D721Med (cell line): ENCODE measurements around the gene ATP6V1G3.
"Not testable (repeated sequence)": the region's sequence is repeated elsewhere in the genome, so short reads cannot be mapped to it uniquely, and the experiment has no call there.

Experiments used
- DNase-seq: peaks from one replicate; pipeline ENCODE4 v3.0.0; 2011; ENCODE audit warnings: low spot score; ENCODE audit not compliant: insufficient read length
- FAIRE-seq: peaks from 2 replicates; lab custom pipeline; 2011; peaks lifted over from hg19 to GRCh38; lab: Jason Lieb, UNC
- CTCF ChIP-seq: IDR thresholded peaks from 2 replicates; pipeline ENCODE4 v1.5.1; 2012; ENCODE audit warnings: mild to moderate bottlenecking, control low read depth; ENCODE audit not compliant: insufficient read depth; ENCODE audit errors: missing control alignments

ATP6V1G3 gene, protein sequence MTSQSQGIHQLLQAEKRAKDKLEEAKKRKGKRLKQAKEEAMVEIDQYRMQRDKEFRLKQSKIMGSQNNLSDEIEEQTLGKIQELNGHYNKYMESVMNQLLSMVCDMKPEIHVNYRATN

DNA sequence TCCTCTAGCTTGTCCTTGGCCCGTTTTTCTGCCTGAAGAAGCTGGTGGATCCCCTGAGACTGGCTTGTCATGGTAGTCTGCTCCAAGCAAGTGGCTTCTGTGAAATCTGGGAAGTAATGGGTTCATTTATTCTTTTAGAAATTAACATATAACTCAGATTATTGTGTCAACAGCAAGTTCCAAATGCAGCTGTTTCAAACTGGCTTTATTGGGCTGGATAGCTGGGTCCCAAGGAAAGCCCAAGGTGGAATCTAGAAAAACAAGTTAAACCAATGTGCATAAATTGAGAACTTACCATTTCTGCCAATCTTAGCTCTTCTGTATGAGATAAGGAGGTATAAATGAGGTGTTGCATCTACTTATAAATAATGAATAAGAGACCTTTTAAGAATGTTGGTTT lies at the start of gene ATP6V1G3:
ATP6V1G3 (minus strand) TSS at position 101 of the 400 bp plus-strand sequence; CDS start at position 71, 30 bp downstream.
- no peak for TF ChIP-seq CTCF

GRCh38 chr1:198588845-198589244 lies 48.4 kb upstream of the ATP6V1G3 start:
- DNase-seq, result no peak
- no peak for FAIRE-seq
- TF ChIP-seq CTCF, result no peak

More for the DNA sequence above, at the start of gene ATP6V1G3:
- no peak for DNase-seq
- no peak for FAIRE-seq

GRCh38 chr1:198584163-198584562 lies 43.7 kb upstream of the ATP6V1G3 start:
- FAIRE-seq, result no peak
- TF ChIP-seq CTCF, result no peak

GRCh38 chr1:198583209-198583802 lies 42.8 kb upstream of the ATP6V1G3 start:
- FAIRE-seq, result peak; percentile 32
- not testable (repeated sequence) for DNase-seq

More at GRCh38 chr1:198584163-198584562, 43.7 kb upstream of the ATP6V1G3 start:
- DNase-seq, result no peak

DNA sequence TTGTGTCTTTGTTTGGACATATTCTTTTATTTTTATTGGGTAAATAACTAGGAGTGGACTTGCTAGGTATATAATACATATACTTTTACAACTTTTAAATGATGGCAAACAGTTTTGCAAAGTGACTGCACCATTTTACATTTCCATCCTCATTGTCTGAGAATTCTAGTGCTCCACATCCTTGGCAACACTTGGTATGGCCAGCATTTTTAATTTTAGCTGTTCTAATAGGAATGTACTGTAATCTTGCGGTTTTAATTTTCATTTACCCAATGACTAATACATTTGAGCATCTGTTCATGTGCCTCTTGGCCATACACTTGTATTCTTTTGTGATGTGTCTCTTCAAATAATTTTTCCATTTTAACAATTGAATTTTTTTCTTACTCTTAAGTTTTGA lies 37.0 kb upstream of the ATP6V1G3 start:
- TF ChIP-seq CTCF, result no peak
- DNase-seq, result no peak
- FAIRE-seq, result peak; percentile 76

DNA sequence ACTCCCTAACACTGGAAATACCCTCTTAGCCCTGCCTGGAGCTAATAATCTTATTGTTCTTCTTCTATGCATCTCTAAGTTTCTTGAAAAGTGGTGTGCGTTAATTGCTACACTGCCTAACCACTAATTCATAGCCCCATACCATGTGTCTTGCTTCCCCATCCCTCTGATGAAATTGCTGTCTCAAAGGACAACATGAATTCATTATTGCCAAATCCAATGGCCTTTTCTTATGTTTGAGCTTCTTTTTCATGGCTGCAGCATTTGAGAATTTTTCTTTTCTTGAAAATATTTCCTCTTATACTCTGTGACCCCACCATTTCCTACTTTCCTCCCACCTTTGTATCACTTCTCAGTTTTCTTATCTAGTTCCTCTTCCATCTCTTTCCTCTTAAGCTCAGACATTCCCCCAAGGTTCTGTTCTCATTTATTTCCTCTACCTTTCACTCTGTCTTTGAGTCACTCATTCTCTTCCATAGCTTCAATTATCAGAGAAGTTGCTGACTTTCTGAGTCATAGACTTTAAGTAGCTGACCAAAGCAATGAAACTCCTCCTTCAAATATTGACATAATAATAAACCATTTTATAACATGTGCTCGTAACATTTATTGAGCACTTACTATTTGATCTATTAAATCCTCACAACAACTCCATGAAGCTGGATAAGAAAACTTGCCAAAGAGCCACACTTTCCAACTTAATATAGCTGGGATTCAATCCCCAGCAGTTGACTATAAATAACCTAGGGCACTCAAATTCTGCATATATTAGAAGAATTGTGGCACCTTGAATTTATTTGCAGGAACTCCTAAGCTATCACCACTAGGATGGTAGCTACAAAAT lies 35.5 kb upstream of the ATP6V1G3 start:
- FAIRE-seq (peak; percentile 90), DNase-seq (no peak)
- TF ChIP-seq CTCF, result no peak

- DNase-seq (no peak), FAIRE-seq (peak; percentile 6)
- TF ChIP-seq CTCF, result no peak
Observed at GRCh38 chr1:198575292-198575691, 34.8 kb upstream of the ATP6V1G3 start.
